Progenitor cell of endocrine pancreas (in vitro differentiated cells): ENCODE data around the gene IPO4. TPM values are rescaled to one million over a fixed set of nuclear protein-coding genes. Genes with fewer than 3 reads are reported as not detected.

Source experiments
- DNase-seq: peaks from one replicate; pipeline ENCODE4 v3.0.0; 2021; ENCODE audit warnings: low spot score; ENCODE audit not compliant: unreplicated experiment
- H3K27ac Mint-ChIP-seq: 2 replicates; pipeline ENCODE4 v1.8.0; 2021; ENCODE audit warnings: mild to moderate bottlenecking, moderate library complexity, mixed read lengths
- H3K27me3 Mint-ChIP-seq: 2 replicates; pipeline ENCODE4 v1.8.0; 2021; ENCODE audit warnings: mixed read lengths
- H3K36me3 Mint-ChIP-seq: 2 replicates; pipeline ENCODE4 v1.8.0; 2022; ENCODE audit warnings: mixed read lengths; ENCODE audit not compliant: insufficient read depth
- H3K4me1 Mint-ChIP-seq: 2 replicates; pipeline ENCODE4 v1.8.0; 2021; ENCODE audit warnings: low read depth, mixed read lengths
- H3K4me3 Mint-ChIP-seq: 2 replicates; pipeline ENCODE4 v1.8.0; 2021; ENCODE audit warnings: low read depth, mild to moderate bottlenecking, moderate library complexity, mixed read lengths
- H3K9me3 Mint-ChIP-seq: 2 replicates; pipeline ENCODE4 v1.8.0; 2021; ENCODE audit warnings: low read depth, mixed read lengths
- total RNA-seq: library from RNA; stranded (reverse); gene quantifications from 2 replicates; pipeline ENCODE4 v1.2.1, GENCODE V29; 2021
- TF ChIP-seq, protein P1 (sequence below): fragments of 200-600 bp; sonication (generic); IDR thresholded peaks from one replicate; pipeline ENCODE4 v1.5.0; 2021; ENCODE audit warnings: antibody characterized with exemption, mild to moderate bottlenecking; ENCODE audit not compliant: unreplicated experiment

Gene IPO4
- total RNA-seq, 1 donor from 2014 or later = 54.9 TPM

GRCh38 chr14:24136684-24137528 lies 51.7 kb downstream of the IPO4 start:
- Mint-ChIP-seq H3K4me1 (peaks cover 27% of the 10 kb centered on the region), H3K27me3 (no peaks in the 10 kb centered on the region), H3K36me3 (peaks cover 5% of the 10 kb centered on the region), H3K27ac (peak overlapping the region; percentile 20), H3K4me3 (peak overlapping the region; percentile 89), H3K9me3 (no peaks in the 10 kb centered on the region)
- TF ChIP-seq, protein P1, sequence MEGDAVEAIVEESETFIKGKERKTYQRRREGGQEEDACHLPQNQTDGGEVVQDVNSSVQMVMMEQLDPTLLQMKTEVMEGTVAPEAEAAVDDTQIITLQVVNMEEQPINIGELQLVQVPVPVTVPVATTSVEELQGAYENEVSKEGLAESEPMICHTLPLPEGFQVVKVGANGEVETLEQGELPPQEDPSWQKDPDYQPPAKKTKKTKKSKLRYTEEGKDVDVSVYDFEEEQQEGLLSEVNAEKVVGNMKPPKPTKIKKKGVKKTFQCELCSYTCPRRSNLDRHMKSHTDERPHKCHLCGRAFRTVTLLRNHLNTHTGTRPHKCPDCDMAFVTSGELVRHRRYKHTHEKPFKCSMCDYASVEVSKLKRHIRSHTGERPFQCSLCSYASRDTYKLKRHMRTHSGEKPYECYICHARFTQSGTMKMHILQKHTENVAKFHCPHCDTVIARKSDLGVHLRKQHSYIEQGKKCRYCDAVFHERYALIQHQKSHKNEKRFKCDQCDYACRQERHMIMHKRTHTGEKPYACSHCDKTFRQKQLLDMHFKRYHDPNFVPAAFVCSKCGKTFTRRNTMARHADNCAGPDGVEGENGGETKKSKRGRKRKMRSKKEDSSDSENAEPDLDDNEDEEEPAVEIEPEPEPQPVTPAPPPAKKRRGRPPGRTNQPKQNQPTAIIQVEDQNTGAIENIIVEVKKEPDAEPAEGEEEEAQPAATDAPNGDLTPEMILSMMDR = no peak
- no peak for DNase-seq

GRCh38 chr14:24135834-24136683 lies 52.6 kb downstream of the IPO4 start, which contains the start of gene PSME1:
TSS of gene PSME1 (plus strand) at chr14:24136194. CDS start at chr14:24136263, 69 bp downstream.
- DNase-seq = peak; percentile 87
- TF ChIP-seq, protein P1 = no peak
- no peaks in the 10 kb centered on the region for H3K9me3 Mint-ChIP-seq
- peak within 1 kb of the TSS; percentile 89 for H3K4me3 Mint-ChIP-seq
- peak within 1 kb of the TSS; percentile 88 for H3K27ac Mint-ChIP-seq
- no peaks in the 10 kb centered on the region for H3K27me3 Mint-ChIP-seq
- H3K4me1 Mint-ChIP-seq = peaks cover 25% of the 10 kb centered on the region
- H3K36me3 Mint-ChIP-seq = peaks cover 5% of the 10 kb centered on the region

GRCh38 chr14:24135584-24135833 lies 53.1 kb downstream of the IPO4 start:
- Mint-ChIP-seq H3K4me3 (peak overlapping the region; percentile 89), H3K27ac (peak overlapping the region; percentile 88), H3K9me3 (no peaks in the 10 kb centered on the region), H3K4me1 (peaks cover 24% of the 10 kb centered on the region), H3K36me3 (peaks cover 5% of the 10 kb centered on the region), H3K27me3 (no peaks in the 10 kb centered on the region)
- TF ChIP-seq, protein P1 = no peak
- DNase-seq = no peak

DNA sequence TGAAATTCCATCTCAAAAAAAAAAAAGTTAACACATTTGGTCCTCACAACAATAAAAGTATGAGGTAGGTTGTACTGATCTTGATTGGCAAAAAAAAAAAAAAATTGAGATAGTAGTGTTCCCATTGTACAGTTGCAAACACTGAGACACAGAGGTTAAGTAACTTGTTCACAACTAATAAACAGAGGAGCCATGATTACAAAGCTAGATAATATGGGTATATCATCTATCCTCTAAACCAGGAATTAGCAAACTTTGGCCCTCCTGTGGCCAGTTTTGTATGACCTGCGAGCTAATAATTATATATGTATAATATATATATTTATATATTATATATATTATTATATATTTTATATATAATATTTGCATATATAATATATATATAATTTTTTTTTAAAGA lies 54.9 kb downstream of the IPO4 start:
- no peak overlapping the region for H3K4me3 Mint-ChIP-seq
- H3K4me1 Mint-ChIP-seq = peaks cover 16% of the 10 kb centered on the region
- H3K27ac Mint-ChIP-seq = no peak overlapping the region
- TF ChIP-seq, protein P1 = no peak
- peaks cover 5% of the 10 kb centered on the region for H3K36me3 Mint-ChIP-seq
- DNase-seq = no peak
- H3K9me3 Mint-ChIP-seq = no peaks in the 10 kb centered on the region
- no peaks in the 10 kb centered on the region for H3K27me3 Mint-ChIP-seq

DNA sequence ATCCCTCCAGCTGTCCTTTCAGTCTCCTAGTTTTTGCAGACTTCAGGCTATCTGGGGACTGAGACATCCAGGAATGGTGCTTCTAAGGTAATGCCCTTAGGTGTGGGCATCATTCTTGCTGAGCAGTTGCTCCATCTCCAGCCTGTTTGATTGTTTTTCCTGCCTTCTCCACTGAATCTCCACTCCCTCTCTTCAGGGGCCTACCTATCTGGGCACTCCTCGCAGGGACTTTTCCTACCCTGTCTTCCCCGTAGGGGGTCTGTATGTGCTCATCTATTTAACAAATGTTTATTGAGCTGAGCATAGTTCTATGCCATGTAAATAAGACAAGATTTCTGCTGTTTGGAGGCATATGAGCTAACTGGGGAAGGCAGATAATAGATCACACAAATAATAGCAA lies 55.6 kb downstream of the IPO4 start:
- no peak overlapping the region for H3K4me3 Mint-ChIP-seq
- TF ChIP-seq, protein P1 = no peak
- H3K36me3 Mint-ChIP-seq = peaks cover 1% of the 10 kb centered on the region

More for the DNA sequence above, 55.6 kb downstream of the IPO4 start:
- DNase-seq = no peak
- no peak overlapping the region for H3K27ac Mint-ChIP-seq
- peaks cover 16% of the 10 kb centered on the region for H3K4me1 Mint-ChIP-seq
- no peaks in the 10 kb centered on the region for H3K9me3 Mint-ChIP-seq
- H3K27me3 Mint-ChIP-seq = no peaks in the 10 kb centered on the region
